Loucy (cell line): ENCODE results near the gene SLC22A8.
"Not testable (repeated sequence)": the region's sequence is repeated elsewhere in the genome, so short reads cannot be mapped to it uniquely, and the experiment has no call there.

Experiments
- H2AFZ ChIP-seq: fragments of 200-600 bp; sonication (generic); 2 replicates; pipeline ENCODE4 v1.6.0; 2016; ENCODE audit warnings: antibody characterized with exemption, mild to moderate bottlenecking, low read length, moderate library complexity
- H3F3A ChIP-seq: fragments of 200-600 bp; 2 replicates; pipeline ENCODE4 v1.6.0; 2016; ENCODE audit warnings: antibody characterized with exemption, low read depth, mild to moderate bottlenecking
- H3K27me3 ChIP-seq: fragments of 200-600 bp; sonication (generic); 2 replicates; pipeline ENCODE4 v1.6.1; 2014; ENCODE audit warnings: low read length, mild to moderate bottlenecking; ENCODE audit not compliant: insufficient read depth, poor library complexity, severe bottlenecking
- H3K36me3 ChIP-seq: fragments of 200-600 bp; sonication (generic); 2 replicates; pipeline ENCODE4 v1.6.1; 2016; ENCODE audit warnings: low read length; ENCODE audit not compliant: insufficient read depth
- H3K4me1 ChIP-seq: fragments of 200-600 bp; sonication (generic); 2 replicates; pipeline ENCODE4 v1.5.1; 2014; ENCODE audit warnings: low read length, mild to moderate bottlenecking; ENCODE audit not compliant: insufficient read depth, poor library complexity, severe bottlenecking
- H3K4me2 ChIP-seq: fragments of 200-600 bp; sonication (generic); 2 replicates; pipeline ENCODE4 v1.6.0; 2014; ENCODE audit warnings: antibody characterized with exemption, low read length, low read depth, mild to moderate bottlenecking; ENCODE audit not compliant: poor library complexity, severe bottlenecking
- H3K4me3 ChIP-seq: fragments of 200-600 bp; sonication (generic); 2 replicates; pipeline ENCODE4 v1.5.1; 2014; ENCODE audit warnings: low read length, mild to moderate bottlenecking, mixed read lengths; ENCODE audit not compliant: poor library complexity, severe bottlenecking
- H3K79me2 ChIP-seq: fragments of 200-600 bp; sonication (generic); 2 replicates; pipeline ENCODE4 v1.6.1; 2014; ENCODE audit warnings: low read length; ENCODE audit not compliant: insufficient read depth
- H3K9ac ChIP-seq: fragments of 200-600 bp; sonication (generic); 2 replicates; pipeline ENCODE4 v1.6.0; 2014; ENCODE audit warnings: mild to moderate bottlenecking, low read depth, low read length, moderate library complexity; ENCODE audit not compliant: poor library complexity, severe bottlenecking
- H3K9me2 ChIP-seq: fragments of 200-600 bp; sonication (generic); replicated peaks from 2 replicates; pipeline ENCODE4 v1.6.1; 2016; ENCODE audit warnings: low read depth, low read length, mixed read lengths
- H3K9me3 ChIP-seq: fragments of 200-600 bp; sonication (generic); 2 replicates; pipeline ENCODE4 v1.6.1; 2014; ENCODE audit warnings: mild to moderate bottlenecking, antibody characterized with exemption, low read length, low read depth; ENCODE audit not compliant: insufficient read depth
- H4K20me1 ChIP-seq: fragments of 200-600 bp; sonication (generic); 2 replicates; pipeline ENCODE4 v1.6.0; 2014; ENCODE audit warnings: antibody characterized with exemption, low read length, mild to moderate bottlenecking; ENCODE audit not compliant: insufficient read depth, poor library complexity, severe bottlenecking
- EZH2phosphoT487 ChIP-seq: fragments of 200-600 bp; IDR thresholded peaks from 2 replicates; pipeline ENCODE4 v1.6.1; 2018; ENCODE audit warnings: antibody characterized with exemption, mild to moderate bottlenecking, moderate library complexity, borderline replicate concordance
- TF ChIP-seq, protein P1 (sequence below): fragments of 200-600 bp; sonication (generic); conservative IDR thresholded peaks from 2 replicates; pipeline ENCODE4 v1.5.1; 2014; ENCODE audit warnings: mild to moderate bottlenecking, antibody characterized with exemption, low read length

SLC22A8 gene, protein sequence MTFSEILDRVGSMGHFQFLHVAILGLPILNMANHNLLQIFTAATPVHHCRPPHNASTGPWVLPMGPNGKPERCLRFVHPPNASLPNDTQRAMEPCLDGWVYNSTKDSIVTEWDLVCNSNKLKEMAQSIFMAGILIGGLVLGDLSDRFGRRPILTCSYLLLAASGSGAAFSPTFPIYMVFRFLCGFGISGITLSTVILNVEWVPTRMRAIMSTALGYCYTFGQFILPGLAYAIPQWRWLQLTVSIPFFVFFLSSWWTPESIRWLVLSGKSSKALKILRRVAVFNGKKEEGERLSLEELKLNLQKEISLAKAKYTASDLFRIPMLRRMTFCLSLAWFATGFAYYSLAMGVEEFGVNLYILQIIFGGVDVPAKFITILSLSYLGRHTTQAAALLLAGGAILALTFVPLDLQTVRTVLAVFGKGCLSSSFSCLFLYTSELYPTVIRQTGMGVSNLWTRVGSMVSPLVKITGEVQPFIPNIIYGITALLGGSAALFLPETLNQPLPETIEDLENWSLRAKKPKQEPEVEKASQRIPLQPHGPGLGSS

DNA sequence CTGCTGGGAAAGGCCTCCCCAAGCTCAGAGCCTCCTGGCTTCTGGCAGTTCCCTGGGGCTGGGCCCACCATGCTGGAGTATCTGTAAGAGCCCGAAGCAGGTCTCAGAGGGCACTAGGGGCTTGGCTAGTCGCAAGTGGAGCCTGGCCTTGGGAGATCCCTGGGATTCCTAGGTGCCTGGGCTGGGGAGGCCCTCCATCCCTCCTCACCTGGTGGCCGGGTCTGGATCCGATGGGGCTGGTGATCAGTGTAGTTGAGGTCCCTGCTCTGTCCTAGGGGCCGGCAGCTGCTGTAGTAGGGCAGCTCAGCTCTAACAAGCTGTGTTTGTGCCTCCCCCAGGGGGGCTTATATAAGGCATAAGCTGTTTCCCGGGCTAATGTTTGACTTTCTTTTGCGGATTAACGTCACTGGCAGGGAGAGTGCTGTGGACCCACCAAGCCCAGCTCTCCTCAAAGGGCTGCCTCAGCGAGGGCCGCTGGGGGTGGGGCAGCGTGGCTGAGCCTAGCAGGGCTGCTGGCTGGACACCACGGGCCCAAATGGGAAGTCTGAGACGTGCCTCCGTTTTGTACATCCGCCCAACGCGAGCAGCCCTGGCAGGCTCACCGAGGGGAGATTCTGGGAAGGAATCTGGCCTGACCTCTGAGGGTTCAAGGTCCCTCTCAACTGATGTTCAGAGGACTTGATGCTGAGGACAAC lies at the start of gene SLC22A8:
SLC22A8 (minus strand) TSS at position 321 of the 695 bp plus-strand sequence. CDS start 883 bp downstream, outside the sequence.
- H3K4me3 ChIP-seq: no peak within 1 kb of the TSS
- H3K9ac ChIP-seq: no peak within 1 kb of the TSS
- no peaks in the 10 kb centered on the region for H3K4me1 ChIP-seq
- no peaks in the 10 kb centered on the region for H3K79me2 ChIP-seq
- H4K20me1 ChIP-seq: no peaks in the 10 kb centered on the region
- H3F3A ChIP-seq: no peaks in the 10 kb centered on the region
- H3K4me2 ChIP-seq: no peak within 1 kb of the TSS
- no peaks in the 10 kb centered on the region for H3K9me2 ChIP-seq
- no peak for TF ChIP-seq EZH2phosphoT487
- no peaks in the 10 kb centered on the region for H3K36me3 ChIP-seq
- H2AFZ ChIP-seq: no peak within 1 kb of the TSS
- H3K27me3 ChIP-seq: no peaks in the 10 kb centered on the region
- no peaks in the 10 kb centered on the region for H3K9me3 ChIP-seq

DNA sequence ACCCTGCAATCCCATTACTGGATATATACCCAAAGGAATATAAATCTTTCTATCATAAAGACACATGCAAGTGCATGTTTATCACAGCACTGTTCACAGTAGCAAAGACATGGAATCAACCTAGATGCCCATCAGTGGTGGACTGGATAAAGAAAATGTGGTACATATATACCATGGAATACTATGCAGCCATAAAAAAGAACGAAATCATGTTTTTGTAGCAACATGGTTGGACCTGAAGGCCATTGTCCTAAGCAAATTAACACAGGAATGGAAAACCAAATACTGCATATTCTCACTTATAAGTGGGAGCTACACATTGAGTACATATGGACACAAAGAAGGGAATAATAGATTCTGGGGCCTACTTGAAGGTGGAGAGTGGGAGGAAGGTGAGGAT lies 30.6 kb upstream of the SLC22A8 start:
- H2AFZ ChIP-seq, H3K36me3 ChIP-seq, H3K9ac ChIP-seq, H4K20me1 ChIP-seq, H3K79me2 ChIP-seq, H3K4me2 ChIP-seq, H3K9me3 ChIP-seq, H3K9me2 ChIP-seq, H3K4me1 ChIP-seq, H3K27me3 ChIP-seq, H3K4me3 ChIP-seq, H3F3A ChIP-seq: not testable (repeated sequence)

DNA sequence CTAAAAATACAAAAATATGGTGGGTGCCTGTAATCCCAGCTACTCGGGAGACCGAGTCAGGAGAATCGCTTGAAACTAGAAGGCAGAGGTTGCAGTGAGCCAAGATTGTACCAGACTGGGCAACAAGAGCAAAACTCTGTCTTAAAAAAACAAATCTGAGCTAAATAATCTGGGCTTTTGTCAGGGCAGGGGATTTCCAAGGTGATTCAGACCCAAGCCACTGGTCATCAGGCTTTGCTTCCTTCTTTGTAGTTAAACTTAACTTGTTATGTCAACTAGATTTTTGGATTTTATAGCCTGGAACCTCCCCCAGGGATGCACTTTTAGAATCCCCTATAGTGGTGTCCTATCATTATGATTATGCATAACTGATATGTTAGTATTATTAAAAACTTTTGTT lies 27.0 kb upstream of the SLC22A8 start:
- H3K9ac ChIP-seq: no peak overlapping the region
- H4K20me1 ChIP-seq: no peaks in the 10 kb centered on the region
- no peak overlapping the region for H3K4me3 ChIP-seq
- no peaks in the 10 kb centered on the region for H3K4me1 ChIP-seq
- no peaks in the 10 kb centered on the region for H3F3A ChIP-seq
- no peaks in the 10 kb centered on the region for H3K79me2 ChIP-seq
- no peak overlapping the region for H2AFZ ChIP-seq
- no peaks in the 10 kb centered on the region for H3K9me3 ChIP-seq
- TF ChIP-seq, protein P1, sequence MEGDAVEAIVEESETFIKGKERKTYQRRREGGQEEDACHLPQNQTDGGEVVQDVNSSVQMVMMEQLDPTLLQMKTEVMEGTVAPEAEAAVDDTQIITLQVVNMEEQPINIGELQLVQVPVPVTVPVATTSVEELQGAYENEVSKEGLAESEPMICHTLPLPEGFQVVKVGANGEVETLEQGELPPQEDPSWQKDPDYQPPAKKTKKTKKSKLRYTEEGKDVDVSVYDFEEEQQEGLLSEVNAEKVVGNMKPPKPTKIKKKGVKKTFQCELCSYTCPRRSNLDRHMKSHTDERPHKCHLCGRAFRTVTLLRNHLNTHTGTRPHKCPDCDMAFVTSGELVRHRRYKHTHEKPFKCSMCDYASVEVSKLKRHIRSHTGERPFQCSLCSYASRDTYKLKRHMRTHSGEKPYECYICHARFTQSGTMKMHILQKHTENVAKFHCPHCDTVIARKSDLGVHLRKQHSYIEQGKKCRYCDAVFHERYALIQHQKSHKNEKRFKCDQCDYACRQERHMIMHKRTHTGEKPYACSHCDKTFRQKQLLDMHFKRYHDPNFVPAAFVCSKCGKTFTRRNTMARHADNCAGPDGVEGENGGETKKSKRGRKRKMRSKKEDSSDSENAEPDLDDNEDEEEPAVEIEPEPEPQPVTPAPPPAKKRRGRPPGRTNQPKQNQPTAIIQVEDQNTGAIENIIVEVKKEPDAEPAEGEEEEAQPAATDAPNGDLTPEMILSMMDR: no peak
- no peak for TF ChIP-seq EZH2phosphoT487
- H3K4me2 ChIP-seq: no peak overlapping the region
- H3K36me3 ChIP-seq: no peaks in the 10 kb centered on the region
- no peaks in the 10 kb centered on the region for H3K9me2 ChIP-seq
- H3K27me3 ChIP-seq: no peaks in the 10 kb centered on the region

DNA sequence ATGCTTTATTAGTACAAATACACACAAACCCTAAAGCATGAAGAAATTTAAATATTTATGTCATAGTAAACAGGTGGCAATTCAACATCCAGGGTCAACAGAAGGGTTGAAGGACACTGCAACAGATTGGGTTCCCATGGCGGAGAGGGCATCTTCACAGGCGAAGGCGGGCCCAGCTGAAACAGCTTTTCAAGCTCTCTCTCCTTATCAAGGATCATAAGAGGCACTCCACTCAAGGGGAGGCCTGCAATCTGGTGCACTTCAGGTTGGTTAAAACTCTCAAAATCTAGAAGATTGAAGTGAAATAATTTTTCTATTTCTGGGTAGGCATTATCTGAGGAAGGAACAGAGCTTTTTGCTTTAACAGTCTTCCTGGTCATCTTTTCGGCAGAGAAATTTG lies 16.8 kb upstream of the SLC22A8 start:
- no peak overlapping the region for H3K4me3 ChIP-seq
- no peaks in the 10 kb centered on the region for H3K9me2 ChIP-seq
- TF ChIP-seq EZH2phosphoT487: no peak
- TF ChIP-seq, protein P1: no peak
- no peaks in the 10 kb centered on the region for H3K36me3 ChIP-seq
- no peaks in the 10 kb centered on the region for H3K4me1 ChIP-seq
- no peak overlapping the region for H2AFZ ChIP-seq
- H3K27me3 ChIP-seq: no peaks in the 10 kb centered on the region
- H3K9ac ChIP-seq: no peak overlapping the region
- H3K79me2 ChIP-seq: no peaks in the 10 kb centered on the region
- H4K20me1 ChIP-seq: no peaks in the 10 kb centered on the region
- H3K9me3 ChIP-seq: no peaks in the 10 kb centered on the region
- no peaks in the 10 kb centered on the region for H3F3A ChIP-seq
- no peak overlapping the region for H3K4me2 ChIP-seq
